ENCODE data around the gene LINC00632. TPM values are rescaled to one million over a fixed set of nuclear protein-coding genes. Genes with fewer than 3 reads are reported as not detected.

Gene LINC00632
- polyA plus RNA-seq, 3 donors: 7.0 to 14.9 (median 9.9) TPM

- peak; percentile 48 for DNase-seq
These were observed 52.5 kb downstream of the LINC00632 start for GRCh38 chrX:140762061-140762460.

- no peak for DNase-seq
These were observed 54.9 kb downstream of the LINC00632 start for GRCh38 chrX:140764401-140764919.

GRCh38 chrX:140765043-140765784, 55.7 kb downstream of the LINC00632 start:
- DNase-seq: no peak

- DNase-seq: peak; percentile 52
These were observed 56.6 kb downstream of the LINC00632 start for GRCh38 chrX:140766024-140766611.

GRCh38 chrX:140767646-140768045, 58.1 kb downstream of the LINC00632 start:
- DNase-seq: no peak

GRCh38 chrX:140775211-140775610, 65.7 kb downstream of the LINC00632 start:
- no peak for DNase-seq

GRCh38 chrX:140776320-140776719, 66.8 kb downstream of the LINC00632 start:
- no peak for DNase-seq

GRCh38 chrX:140794642-140795041, 85.1 kb downstream of the LINC00632 start:
- no peak for DNase-seq

- no peak for DNase-seq
These were observed 89.7 kb downstream of the LINC00632 start for GRCh38 chrX:140799216-140799615.

GRCh38 chrX:140804292-140804691, 94.7 kb downstream of the LINC00632 start:
- no peak for DNase-seq

- DNase-seq: no peak
These were observed 106.3 kb downstream of the LINC00632 start for GRCh38 chrX:140815868-140816267.

GRCh38 chrX:140817943-140818342, 108.4 kb downstream of the LINC00632 start:
- peak; percentile 8 for DNase-seq

GRCh38 chrX:140821280-140821679, 111.7 kb downstream of the LINC00632 start:
- no peak for DNase-seq

GRCh38 chrX:140822184-140822583, 112.6 kb downstream of the LINC00632 start:
- no peak for DNase-seq

- no peak for DNase-seq
These were observed 113.3 kb downstream of the LINC00632 start for GRCh38 chrX:140822861-140823260.

GRCh38 chrX:140836874-140837273, 127.3 kb downstream of the LINC00632 start:
- no peak for DNase-seq

Other genes with a start within 250 kb of the LINC00632 start
- under 1 TPM in 1 of 3 donors, not detected in 2; 0.06 TPM for gene SOX3, start 204.7 kb upstream of the LINC00632 start, polyA plus RNA-seq (ENCODE audit: insufficient read length in 3 of 3)